ENCODE measurements around the gene NEK5.
"Not testable (repeated sequence)": the region's sequence is repeated elsewhere in the genome, so short reads cannot be mapped to it uniquely, and the experiment has no call there.

Gene NEK5, protein sequence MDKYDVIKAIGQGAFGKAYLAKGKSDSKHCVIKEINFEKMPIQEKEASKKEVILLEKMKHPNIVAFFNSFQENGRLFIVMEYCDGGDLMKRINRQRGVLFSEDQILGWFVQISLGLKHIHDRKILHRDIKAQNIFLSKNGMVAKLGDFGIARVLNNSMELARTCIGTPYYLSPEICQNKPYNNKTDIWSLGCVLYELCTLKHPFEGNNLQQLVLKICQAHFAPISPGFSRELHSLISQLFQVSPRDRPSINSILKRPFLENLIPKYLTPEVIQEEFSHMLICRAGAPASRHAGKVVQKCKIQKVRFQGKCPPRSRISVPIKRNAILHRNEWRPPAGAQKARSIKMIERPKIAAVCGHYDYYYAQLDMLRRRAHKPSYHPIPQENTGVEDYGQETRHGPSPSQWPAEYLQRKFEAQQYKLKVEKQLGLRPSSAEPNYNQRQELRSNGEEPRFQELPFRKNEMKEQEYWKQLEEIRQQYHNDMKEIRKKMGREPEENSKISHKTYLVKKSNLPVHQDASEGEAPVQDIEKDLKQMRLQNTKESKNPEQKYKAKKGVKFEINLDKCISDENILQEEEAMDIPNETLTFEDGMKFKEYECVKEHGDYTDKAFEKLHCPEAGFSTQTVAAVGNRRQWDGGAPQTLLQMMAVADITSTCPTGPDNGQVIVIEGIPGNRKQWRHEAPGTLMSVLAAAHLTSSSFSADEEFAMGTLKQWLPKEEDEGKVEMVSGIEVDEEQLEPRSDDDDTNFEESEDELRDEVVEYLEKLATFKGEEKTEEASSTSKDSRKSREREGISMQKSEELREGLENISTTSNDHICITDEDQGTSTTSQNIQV

DNA sequence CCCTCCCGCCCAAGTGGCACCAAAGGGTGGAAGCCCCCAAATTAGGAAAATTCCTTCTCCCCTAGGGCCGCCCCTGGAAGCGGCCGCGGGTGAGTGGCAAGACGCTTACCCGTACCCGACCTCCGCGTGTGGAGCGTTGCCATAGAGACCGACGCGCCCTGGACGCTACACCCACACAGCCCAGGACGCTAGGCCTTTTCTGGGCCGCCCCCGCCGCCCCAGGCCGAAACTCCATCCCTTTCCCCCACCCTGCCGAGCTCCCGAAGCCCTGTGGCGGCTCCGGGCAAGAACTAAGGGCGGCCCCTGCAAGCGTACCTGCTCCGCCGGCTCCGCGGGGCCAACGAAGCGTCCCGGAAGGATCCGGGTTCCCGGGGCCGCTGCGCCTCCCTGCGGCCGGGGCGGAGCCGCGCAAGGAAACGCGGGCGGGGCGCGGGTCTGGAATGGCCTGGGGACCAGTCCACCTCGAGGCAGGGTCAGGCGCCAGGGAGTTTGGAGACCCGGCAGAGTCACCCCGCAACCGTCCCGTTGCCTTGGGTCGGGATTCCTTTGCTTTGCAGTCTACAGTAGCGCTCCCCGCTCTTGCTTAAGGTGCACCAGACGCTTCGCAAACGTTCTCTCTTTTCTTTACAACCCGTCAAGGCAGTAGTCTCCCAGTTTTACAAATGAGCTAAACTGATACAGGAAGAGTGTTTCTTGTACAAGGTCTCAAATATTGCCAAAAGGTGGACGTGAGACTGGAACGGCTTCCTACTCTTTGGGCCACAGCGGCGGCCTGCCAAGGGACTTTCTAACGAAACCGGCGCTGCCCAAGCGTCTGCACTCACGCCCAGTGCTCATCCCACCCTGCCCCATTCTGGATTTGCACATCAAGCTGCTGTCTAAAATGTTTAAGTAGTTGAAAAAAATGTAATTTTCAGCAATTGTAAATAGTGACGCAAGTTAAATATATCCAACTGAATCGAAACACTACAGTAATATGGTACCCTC lies at the start of gene NEK5:
TSS of gene NEK5 (minus strand) at position 360 of the 987 bp plus-strand sequence. CDS start 1,591 bp downstream, outside the sequence.
- in situ Hi-C loops (cut with HindIII; ENCODE audit: low pct_unique_long_range_greater_than_20kb, low sequenced_read_pairs), result no loop called here

DNA sequence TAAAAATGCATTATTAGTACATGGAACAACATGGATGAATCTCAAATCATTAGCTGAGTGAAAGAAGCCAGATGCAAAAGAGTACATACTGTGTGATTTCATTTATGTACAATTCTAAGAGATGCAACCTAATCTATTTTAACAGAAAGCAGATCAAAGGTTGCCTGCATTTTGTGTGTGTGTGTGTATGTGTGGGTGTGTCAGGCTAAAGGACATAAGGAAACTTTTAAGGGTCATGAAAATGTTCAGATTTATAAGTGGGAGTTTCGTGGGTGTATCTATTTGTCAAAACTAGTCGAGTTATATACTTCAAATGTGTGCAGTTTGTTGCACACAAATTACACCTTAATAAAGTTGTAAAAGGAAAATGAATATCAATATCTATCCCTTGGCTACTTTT lies 48.4 kb upstream of the NEK5 start:
- in situ Hi-C loops (cut with HindIII; ENCODE audit: low pct_unique_long_range_greater_than_20kb, low sequenced_read_pairs), result no loop called here
- no peak for TF ChIP-seq JUND (IDR thresholded peaks at IDR 0.05; ENCODE audit: low read depth)
- no peak for DNase-seq (ENCODE audit: low read depth in 1 of 2, low spot score in 1 of 2)

More for the DNA sequence above, at the start of gene NEK5:
- peak; percentile 60 to 69 for DNase-seq (ENCODE audit: low read depth in 1 of 2, low spot score in 1 of 2)
- TF ChIP-seq JUND (IDR thresholded peaks at IDR 0.05; ENCODE audit: low read depth), result no peak

DNA sequence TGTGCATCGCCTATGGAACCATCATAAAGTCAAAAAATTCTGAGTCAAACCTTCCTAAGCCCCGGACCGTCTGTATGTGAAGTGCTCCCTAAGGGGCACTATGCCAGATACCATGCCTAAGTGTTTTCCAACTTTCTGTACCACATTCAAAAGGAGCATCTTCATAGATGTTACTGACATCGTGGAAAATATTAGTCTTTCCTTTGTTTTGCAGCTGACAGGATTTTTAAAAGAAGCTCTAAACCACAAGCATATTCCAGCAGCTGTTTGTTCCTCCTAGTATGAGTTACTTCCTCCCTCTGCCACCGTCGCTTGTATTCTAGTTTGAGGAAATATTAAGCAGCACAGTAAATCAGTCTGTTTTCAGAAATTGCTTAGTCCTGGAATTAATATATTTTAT lies 45.1 kb upstream of the NEK5 start:
- DNase-seq (ENCODE audit: low read depth in 1 of 2, low spot score in 1 of 2); in situ Hi-C loops (cut with HindIII; ENCODE audit: low pct_unique_long_range_greater_than_20kb, low sequenced_read_pairs): not testable (repeated sequence)

DNA sequence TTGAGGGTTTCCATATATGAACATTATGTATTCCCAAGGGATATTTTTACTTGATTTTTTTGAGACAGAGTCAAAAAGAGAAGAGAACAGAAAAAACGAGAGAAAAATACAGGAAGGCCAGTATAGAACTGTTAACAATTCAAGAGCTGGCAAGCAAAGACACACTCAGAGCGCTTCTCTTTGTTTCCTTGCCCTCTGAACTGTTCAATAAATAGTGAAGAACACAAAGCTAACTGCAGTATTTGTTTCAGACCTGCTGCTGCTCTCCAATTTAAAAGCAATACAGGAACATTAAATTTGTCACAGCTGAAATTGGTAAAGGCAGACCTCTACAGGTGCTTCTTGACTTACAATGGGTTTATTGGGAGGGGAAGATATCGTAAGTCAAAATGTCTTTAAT lies 44.5 kb upstream of the NEK5 start:
- in situ Hi-C loops (cut with HindIII; ENCODE audit: low pct_unique_long_range_greater_than_20kb, low sequenced_read_pairs), result no loop called here
- no peak for TF ChIP-seq JUND (IDR thresholded peaks at IDR 0.05; ENCODE audit: low read depth)
- DNase-seq (ENCODE audit: low read depth in 1 of 2, low spot score in 1 of 2), result no peak

DNA sequence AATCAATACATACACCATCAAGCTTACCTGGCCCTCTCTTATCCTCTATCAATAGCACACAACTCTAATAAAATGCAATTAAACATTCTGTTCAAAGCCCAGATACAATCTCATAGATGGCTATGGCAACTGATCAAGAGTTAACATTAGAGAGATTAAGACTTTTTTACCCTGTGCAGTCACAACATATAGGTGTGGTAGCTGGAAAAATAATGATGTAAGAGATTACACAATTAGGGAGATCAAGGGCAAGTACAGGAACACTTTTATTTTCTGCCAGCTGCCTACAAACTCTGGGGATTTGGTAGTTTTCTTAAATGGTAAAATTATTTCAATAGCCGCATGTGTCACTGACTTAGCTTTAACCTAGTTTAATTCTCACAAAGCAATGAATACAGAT lies 42.8 kb upstream of the NEK5 start:
- in situ Hi-C loops (cut with HindIII; ENCODE audit: low pct_unique_long_range_greater_than_20kb, low sequenced_read_pairs); DNase-seq (ENCODE audit: low read depth in 1 of 2, low spot score in 1 of 2): not testable (repeated sequence)

DNA sequence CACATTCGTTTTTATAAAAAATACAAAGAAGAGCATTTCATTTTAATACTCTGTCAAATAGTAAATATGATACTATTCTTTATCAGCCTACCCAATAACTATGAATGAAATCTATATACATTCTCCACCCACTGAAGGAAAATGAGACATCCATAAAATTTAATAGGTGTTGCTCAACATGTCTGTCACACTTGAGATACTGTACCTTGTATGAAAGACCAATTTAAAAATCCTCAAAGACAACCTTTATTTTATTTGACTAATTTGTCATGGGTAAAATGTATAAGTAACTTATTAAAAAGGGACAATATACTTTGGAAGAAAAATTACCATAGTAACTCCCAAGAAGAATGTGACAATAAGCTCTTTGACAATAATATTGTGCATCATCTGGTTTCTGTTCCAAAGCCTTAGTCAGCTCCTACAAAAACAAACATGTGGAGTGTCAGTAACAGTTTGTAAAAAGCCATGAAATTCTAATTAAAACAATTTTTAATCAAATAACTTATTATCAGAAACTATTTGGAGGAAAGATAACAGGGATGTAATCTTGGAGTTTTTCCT lies 42.0 kb upstream of the NEK5 start:
- DNase-seq (ENCODE audit: low read depth in 1 of 2, low spot score in 1 of 2); in situ Hi-C loops (cut with HindIII; ENCODE audit: low pct_unique_long_range_greater_than_20kb, low sequenced_read_pairs): not testable (repeated sequence)

DNA sequence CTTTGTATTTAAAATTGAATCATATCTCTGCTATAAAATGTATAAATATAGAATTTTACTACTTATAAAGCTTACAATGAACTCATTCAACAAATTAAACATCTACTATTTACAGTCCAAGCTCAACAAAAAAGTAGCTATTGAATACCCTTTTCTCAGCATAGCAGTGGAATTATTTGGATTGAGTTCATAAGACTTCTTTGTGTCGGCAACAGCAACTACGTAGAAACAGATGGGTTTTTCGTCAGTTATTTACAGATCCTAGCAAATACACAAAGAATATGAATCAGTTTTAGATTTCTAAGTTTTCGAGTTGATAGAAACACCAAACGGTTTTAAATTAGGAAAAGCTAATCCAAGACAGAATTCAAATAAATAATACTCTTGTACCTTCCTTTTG lies 41.0 kb upstream of the NEK5 start:
- no peak for TF ChIP-seq JUND (IDR thresholded peaks at IDR 0.05; ENCODE audit: low read depth)
- in situ Hi-C loops (cut with HindIII; ENCODE audit: low pct_unique_long_range_greater_than_20kb, low sequenced_read_pairs), result no loop called here
- DNase-seq (ENCODE audit: low read depth in 1 of 2, low spot score in 1 of 2), result no peak

DNA sequence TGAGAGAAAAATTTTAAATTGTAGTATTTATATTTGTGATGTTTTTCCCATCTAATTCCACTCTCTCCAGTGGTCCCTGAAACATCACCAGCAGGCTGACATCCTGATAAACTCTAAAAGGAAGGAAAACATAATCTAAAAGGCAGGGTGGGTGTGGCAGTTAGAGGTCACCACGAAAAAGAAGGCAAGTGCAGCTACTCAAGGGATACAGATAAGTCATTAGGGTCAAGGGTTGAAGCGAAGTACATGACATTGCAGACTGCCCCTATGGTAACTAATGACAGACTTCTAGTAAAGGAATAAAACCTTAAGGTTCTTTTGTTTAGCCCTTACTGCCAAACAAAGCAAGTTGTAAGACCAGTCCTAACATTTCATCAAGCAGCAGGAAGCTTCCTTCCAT lies 36.5 kb upstream of the NEK5 start:
- no peak for TF ChIP-seq JUND (IDR thresholded peaks at IDR 0.05; ENCODE audit: low read depth)
- DNase-seq (ENCODE audit: low read depth in 1 of 2, low spot score in 1 of 2), result no peak
- in situ Hi-C loops (cut with HindIII; ENCODE audit: low pct_unique_long_range_greater_than_20kb, low sequenced_read_pairs), result no loop called here

DNA sequence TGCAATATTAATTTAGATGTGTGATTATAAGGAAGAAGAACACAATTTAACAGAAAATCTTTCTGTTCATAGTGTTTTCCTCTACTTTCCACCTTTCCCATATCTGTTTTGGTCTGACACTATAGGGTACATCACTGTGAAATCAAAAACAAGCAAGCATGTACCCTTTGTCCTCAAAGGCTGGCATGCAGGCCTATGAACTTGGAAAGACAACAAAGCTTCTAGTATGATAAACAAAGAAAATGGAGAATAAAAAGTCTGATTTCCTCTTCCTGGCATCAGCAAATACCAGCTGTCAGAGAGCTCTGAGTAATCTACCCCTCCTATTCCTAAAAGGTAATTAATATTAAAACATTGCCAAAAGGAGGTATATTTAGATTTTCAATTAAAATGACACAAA lies 36.1 kb upstream of the NEK5 start:
- DNase-seq (ENCODE audit: low read depth in 1 of 2, low spot score in 1 of 2), result no peak
- in situ Hi-C loops (cut with HindIII; ENCODE audit: low pct_unique_long_range_greater_than_20kb, low sequenced_read_pairs), result no loop called here
- TF ChIP-seq JUND (IDR thresholded peaks at IDR 0.05; ENCODE audit: low read depth), result no peak

DNA sequence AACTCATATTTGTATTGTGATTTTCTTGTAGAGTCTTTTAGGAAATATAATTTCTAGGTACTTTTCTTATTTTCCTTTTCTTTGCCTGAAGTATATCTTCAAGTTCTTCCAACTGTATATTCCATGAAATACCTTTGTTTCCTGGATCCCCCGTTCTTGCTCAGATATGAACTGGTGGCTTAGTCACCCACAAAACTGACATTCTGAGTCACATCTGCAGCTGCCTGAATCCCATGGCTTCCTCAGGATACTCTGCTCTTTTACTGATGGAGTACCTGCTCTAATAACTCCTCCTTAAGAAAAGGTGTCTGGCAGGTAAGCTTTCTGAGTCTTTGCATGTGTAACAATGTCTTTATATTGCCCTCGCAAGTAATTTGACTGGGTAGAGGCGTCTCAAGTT lies 35.0 kb upstream of the NEK5 start:
- in situ Hi-C loops (cut with HindIII; ENCODE audit: low pct_unique_long_range_greater_than_20kb, low sequenced_read_pairs); DNase-seq (ENCODE audit: low read depth in 1 of 2, low spot score in 1 of 2): not testable (repeated sequence)

DNA sequence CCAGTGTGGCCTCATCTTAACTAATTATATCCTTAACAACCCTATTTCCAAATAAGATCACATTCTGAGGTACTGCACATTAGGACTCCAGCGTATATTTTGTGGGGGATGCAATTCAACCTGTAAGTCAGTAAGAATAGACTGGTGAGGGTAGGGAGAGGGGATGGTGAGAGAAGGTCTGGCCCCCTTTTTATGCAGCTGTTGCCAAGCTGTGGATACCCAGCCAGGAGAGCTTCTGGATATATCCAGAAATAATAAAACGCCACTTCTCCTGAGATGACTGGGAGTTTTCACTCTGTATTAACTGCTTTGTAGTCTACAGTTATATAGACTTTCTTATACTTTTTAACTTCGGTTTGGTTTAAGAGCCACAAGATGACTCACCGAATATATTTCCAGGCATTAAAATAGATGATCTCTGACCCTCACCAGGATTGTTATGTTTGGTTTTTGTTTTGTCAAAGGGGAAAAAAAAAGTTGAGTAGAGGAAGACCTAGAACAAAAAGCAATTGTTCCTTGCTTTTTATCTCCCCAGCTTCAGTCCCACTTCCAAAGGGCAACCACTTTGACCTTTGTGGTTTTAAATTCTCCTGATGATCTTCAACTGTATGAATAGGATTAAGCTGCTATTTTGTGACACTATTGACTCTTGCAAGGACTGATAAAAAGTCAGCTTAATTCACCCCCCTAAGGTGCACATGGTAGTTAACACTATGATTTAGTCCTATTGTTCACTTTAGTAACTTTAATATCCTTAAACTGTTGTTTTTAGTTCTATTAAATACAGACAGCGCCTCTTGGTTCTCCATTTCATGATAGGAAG lies 33.6 kb upstream of the NEK5 start:
- in situ Hi-C loops (cut with HindIII; ENCODE audit: low pct_unique_long_range_greater_than_20kb, low sequenced_read_pairs), result no loop called here
- DNase-seq (ENCODE audit: low read depth in 1 of 2, low spot score in 1 of 2), result no peak
- no peak for TF ChIP-seq JUND (IDR thresholded peaks at IDR 0.05; ENCODE audit: low read depth)
